ENCODE data around the gene IQUB.
"Not testable (repeated sequence)": the region's sequence is repeated elsewhere in the genome, so short reads cannot be mapped to it uniquely, and the experiment has no call there.

IQUB gene

DNA sequence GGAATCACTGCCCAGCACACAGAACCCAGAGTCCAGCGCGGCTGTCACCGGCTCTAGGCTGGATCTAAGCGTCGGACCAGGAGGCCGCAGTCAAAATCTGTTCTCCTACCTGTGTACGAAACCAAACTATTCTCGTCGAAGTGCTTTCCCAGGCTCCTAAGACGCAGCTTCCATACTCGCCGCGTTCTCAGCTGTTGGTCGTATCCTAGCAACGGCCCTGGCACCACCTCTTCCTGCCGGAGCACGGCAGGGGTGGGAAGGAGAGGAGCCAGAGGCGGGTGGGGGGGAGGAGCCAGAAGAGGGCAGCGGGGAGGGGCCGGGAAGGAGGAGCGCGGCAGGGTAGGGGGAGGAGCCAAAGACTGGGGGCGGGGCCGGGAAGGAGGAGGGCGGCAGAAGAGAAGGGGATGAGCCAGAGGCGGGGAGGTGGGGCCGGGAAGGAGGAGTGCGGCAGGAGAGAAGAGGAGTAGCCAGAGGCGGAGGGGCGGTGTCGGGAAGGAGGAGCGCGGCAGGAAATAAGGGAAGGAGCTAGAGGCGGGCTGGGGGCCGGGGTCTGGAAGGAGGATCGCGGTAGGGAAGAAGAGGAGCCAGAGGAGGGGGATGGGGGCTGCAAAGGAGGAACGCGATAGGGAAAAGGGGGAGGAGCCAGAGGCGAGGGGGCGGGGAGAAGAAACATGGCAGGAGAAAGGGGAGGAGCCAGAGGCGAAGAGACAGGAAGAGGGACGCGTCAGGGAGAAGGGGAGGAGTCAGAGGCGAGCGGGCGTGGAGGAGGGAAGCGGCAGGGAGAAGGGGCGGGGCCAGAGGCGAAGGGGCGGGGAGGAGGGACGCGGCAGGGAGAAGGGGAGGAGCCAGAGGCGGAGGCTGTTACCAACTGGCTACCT, at the start of gene IQUB:
TSS of gene IQUB (minus strand) at position 213 of the 878 bp plus-strand sequence. CDS start 22,255 bp downstream, outside the sequence.
- DNase-seq = peak; percentile 98

DNA sequence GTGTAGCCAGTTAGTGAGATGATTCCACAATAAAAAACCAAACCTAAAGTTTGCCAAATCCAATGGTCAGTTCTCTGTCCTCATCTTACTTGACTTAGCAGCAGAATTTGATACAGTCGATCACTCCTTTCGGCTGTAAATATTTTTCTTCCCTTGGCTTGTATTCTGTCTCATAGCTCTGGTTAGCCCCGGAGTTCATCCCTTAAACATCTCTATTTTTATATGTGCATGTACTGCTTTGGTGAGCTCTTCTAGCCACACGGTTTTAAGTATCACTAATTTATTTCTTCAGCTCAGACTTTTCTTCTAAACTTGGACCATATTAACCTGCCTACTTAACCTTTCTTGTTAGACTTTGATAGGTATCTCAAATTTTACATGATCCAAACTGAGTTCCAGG, 49.4 kb upstream of the IQUB start:
- DNase-seq = no peak

- DNase-seq = no peak
Observed at GRCh38 chr7:123581162-123581459, 46.7 kb upstream of the IQUB start.

GRCh38 chr7:123580406-123581161, 46.2 kb upstream of the IQUB start:
- DNase-seq = peak; percentile 23

- no peak for DNase-seq
Observed at GRCh38 chr7:123579416-123579815, 45.0 kb upstream of the IQUB start.

- DNase-seq = no peak
Observed at GRCh38 chr7:123573896-123574467, 39.6 kb upstream of the IQUB start.

DNA sequence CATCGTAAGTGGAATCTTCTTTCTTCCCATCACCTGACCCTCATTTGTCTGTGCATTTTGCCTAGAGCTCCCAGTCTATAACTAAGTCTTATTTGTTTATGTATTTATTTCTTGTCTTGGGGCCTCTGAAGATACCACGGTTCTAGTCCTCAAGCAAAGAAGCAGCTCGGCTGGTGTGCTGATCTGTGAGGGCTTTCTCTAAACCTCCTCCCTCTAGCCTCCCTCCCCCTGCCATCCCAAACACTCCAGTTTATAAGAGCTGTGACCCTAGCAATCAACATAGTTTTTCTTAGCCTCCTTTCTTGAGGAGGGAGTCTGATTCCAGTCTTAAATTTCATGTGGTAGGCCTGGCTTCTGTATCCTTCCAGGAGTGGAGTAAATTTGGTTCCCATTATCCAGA, 38.9 kb upstream of the IQUB start:
- DNase-seq = no peak

- no peak for DNase-seq
Observed at GRCh38 chr7:123571684-123572083, 37.3 kb upstream of the IQUB start.

GRCh38 chr7:123571187-123571586, 36.8 kb upstream of the IQUB start:
- DNase-seq = no peak

GRCh38 chr7:123570390-123571182, 36.2 kb upstream of the IQUB start:
- no peak for DNase-seq

DNA sequence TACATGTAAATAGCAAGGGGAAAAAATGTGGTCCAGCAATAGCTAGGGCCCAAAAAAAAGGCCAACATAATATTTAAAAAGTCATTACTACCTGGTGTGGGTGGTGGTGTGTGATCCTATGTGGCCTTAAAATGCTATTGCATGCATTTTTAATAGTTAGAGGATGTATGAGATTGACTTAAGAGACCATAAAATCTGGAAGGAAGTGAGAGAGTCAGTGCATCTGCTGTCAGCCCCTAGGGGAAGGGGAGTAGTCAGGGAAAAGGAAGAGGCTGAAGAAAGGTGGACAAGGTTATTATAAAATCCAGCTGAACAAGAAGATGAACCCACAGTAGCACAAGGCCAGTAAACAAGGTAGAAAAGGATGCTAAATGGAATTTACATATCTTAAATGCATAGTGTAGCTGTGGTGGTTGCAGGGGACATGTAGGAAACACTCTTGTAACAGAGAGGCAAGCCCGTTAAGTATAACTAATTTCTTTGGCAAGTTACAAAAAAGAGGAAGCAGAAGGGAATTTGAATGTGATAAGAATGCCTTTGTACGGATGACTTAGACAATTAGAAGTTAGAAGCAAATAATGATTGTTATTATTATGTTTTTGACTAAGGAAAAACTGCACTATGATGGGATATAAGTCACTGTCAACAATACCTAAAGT, 35.1 kb upstream of the IQUB start:
- no peak for DNase-seq

GRCh38 chr7:123562121-123562520, 27.7 kb upstream of the IQUB start:
- no peak for DNase-seq

- DNase-seq = no peak
Observed at GRCh38 chr7:123558289-123558874, 24.0 kb upstream of the IQUB start.

DNA sequence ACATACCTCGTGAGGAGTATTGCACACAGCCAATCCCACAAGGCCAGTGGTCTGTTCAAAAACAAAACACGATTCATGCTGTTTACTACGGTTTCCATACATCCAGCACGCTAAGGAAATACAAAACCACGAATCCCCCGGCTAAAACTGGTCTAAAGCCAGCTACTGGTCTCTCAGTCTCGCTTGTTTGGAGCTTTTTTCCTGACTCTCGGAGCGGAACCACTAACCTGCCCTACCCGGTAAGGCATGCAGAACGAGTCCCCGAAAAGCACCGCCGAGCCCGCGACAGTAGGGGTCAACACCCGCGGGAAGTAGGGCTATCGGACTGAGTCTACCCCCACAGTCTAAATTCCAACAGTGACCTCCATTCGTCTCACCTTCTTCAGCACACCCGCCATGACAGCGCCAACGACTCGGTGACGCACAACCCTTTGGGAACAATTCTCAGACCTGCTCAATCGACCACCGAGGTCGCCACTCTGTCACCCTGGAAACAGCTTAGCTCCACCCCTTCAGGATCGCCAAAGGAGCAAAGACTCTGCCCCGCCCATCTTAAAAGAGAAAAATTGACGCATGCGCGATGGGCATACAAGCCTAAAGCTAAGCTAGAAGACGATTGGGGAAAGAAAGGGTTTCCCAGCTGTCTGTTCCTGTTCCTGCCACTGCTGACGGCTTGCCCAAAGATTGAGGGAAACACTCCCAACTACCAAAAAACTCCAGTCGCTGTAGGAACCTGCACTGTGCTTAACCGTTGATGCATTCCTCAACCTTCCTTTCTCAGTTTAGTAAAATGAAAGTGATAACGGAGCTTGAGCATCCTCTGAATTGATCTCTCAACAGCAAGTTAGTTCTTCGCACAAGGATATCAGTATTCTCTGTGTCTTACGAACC, 23.2 kb upstream of the IQUB start, which contains the start of gene NDUFA5:
TSS of gene NDUFA5 (minus strand) at position 421 of the 891 bp plus-strand sequence. CDS start at position 398, 23 bp downstream.
- peak; percentile 99 for DNase-seq

- DNase-seq = no peak
Observed at GRCh38 chr7:123557016-123557397, 22.6 kb upstream of the IQUB start.

- DNase-seq = no peak
Observed at GRCh38 chr7:123555484-123555883, 21.1 kb upstream of the IQUB start.

DNA sequence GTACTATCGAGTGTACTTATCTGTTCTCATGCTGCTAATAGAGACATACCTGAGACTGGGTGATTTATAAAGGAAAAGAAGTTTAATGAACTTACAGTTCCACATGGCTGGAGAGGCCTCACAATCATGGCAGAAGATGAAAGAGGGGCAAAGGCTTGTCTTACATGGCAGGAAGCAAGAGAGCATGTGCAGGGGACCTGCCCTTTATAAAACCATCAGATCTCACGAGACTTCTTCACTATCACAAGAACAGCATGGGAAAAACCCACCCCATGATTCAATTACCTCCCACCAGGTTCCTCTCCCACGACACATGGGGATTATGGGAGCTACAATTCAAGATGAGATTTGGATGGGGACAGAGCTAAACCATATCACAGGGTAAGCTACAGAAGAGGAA, 18.8 kb upstream of the IQUB start:
- DNase-seq = no peak

DNA sequence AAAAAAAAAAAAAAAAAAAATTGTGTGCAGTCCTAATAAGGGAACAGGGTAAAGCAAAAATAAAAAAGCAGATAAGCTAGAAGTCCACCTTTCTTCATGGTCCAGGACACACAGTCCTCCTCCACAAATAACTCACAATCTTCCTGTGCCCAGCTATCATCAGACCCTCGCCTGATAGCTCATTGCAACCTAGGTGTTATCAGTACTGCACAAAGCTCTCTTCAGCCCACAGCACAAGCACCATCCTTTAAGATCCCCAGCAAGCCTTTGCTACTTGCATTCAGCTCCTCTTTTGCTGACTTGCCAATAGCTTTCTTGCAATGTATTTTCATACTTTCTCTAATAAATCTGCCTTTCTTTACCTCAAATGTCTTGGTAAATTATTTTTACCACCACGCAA, 18.2 kb upstream of the IQUB start:
- no peak for DNase-seq

GRCh38 chr7:123552134-123552533, 17.7 kb upstream of the IQUB start:
- DNase-seq = not testable (repeated sequence)

GRCh38 chr7:123548406-123548805, 14.0 kb upstream of the IQUB start:
- no peak for DNase-seq

DNA sequence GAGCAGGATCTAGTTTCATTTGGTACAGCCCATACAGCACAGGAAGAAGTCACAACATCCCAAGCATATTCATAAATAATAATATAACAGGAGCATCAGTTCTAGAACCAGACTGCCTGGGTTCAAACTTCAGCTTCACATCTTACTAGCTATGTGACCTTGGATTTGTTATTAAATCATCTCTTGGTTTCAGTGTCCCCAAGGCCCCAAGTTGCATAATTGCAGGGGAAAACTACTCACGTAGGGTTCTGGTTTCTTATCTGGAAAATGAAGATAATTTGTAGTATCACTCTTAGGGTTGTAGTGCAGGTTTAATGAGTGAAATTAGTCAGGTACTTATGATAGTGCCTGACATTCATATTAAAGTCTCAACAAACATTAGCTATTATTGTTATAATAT, 5.5 kb upstream of the IQUB start:
- no peak for DNase-seq
